Tibial artery (tissue), 4 donors: ENCODE data around the gene GRAP.
"Not testable (repeated sequence)": the region's sequence is repeated elsewhere in the genome, so short reads cannot be mapped to it uniquely, and the experiment has no call there.

Experiments used
- DNase-seq, 2 donors: peaks; one replicate each; pipeline ENCODE4 v3.0.0-alpha.2; 2019
- H3K27ac ChIP-seq, 2 donors: fragments of 200-600 bp; sonication (generic) in 1 of 2; 1 replicate in 1 of 2; 2 replicates in 1 of 2; pipeline ENCODE4 v1.5.1; 2018 to 2019; ENCODE audit warnings: mild to moderate bottlenecking in 1 of 2
- H3K27me3 ChIP-seq, 2 donors: fragments of 200-600 bp; sonication (generic) in 1 of 2; one replicate each; pipeline versions ENCODE4 v1.5.1 to v1.6.0; 2016 to 2019
- H3K36me3 ChIP-seq, 3 donors: fragments of 200-600 bp; sonication (generic) in 2 of 3; one replicate each; pipeline ENCODE4 v1.5.1; 2016 to 2019; ENCODE audit warnings: mild to moderate bottlenecking in 2 of 3
- H3K4me1 ChIP-seq, 4 donors: fragments of 200-600 bp; sonication (generic) in 2 of 4; 1 replicate in 3 of 4; 2 replicates in 1 of 4; pipeline ENCODE4 v1.5.1; 2016 to 2019
- H3K4me3 ChIP-seq, 2 donors: fragments of 200-600 bp; sonication (generic) in 1 of 2; 1 replicate in 1 of 2; 2 replicates in 1 of 2; pipeline ENCODE4 v1.5.1; 2018 to 2019; ENCODE audit warnings: mild to moderate bottlenecking in 2 of 2
- H3K9me3 ChIP-seq, 3 donors: fragments of 200-600 bp; sonication (generic) in 1 of 3; one replicate each; pipeline ENCODE4 v1.5.1; 2016 to 2019
- intact Hi-C: fragments of 100-400 bp; cut with DNase I; formaldehyde crosslinking; loops from one replicate; pipeline ENCODE4 v1.15.0; 2023; ENCODE audit warnings: low total_unique reads
- TF ChIP-seq, protein P1 (sequence below), 2 experiments: fragments of 200-600 bp in 1 of 2; fragments of 450-650 bp in 1 of 2; IDR thresholded peaks; one replicate each; pipeline ENCODE4 v1.5.1; 2017 to 2019; ENCODE audit warnings: antibody characterized with exemption in 2 of 2, mild to moderate bottlenecking in 1 of 2, moderate library complexity in 1 of 2

Gene GRAP

DNA sequence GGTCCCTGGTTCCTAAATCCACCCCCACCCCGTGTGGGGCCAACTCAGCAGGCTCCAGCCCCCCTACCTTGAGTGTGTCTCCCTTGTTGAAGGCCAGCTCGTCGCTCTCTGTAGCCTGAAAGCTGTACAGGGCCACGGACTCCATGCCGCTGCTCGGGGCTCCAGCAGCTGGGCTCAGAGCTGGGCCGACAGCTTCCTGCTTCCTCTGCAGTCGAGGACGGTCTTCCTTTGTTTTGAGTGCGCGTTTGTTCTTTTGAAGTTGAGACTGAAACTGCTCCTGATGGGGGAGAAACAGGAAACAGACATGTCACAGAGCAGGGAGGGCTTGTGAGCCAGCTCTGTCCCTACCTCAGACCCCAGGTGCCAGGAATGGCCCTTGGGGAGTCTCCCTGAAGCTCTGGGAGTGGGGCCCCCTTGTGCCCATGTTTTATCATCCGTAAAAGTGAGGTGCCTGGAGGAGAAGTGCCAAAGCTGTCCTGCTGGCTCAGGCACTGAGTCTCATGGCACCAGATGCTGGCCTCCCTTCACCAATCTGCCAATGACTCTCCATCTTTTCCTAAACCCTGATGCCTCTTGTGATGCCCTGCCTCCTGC is at the start of gene GRAP:
TSS of gene GRAP (minus strand) at position 176 of the 594 bp plus-strand sequence. CDS start at position 145, 31 bp downstream.
- H3K4me3 ChIP-seq, H3K4me1 ChIP-seq, H3K27ac ChIP-seq, H3K36me3 ChIP-seq, intact Hi-C loops, DNase-seq, H3K27me3 ChIP-seq, H3K9me3 ChIP-seq: not testable (repeated sequence)

DNA sequence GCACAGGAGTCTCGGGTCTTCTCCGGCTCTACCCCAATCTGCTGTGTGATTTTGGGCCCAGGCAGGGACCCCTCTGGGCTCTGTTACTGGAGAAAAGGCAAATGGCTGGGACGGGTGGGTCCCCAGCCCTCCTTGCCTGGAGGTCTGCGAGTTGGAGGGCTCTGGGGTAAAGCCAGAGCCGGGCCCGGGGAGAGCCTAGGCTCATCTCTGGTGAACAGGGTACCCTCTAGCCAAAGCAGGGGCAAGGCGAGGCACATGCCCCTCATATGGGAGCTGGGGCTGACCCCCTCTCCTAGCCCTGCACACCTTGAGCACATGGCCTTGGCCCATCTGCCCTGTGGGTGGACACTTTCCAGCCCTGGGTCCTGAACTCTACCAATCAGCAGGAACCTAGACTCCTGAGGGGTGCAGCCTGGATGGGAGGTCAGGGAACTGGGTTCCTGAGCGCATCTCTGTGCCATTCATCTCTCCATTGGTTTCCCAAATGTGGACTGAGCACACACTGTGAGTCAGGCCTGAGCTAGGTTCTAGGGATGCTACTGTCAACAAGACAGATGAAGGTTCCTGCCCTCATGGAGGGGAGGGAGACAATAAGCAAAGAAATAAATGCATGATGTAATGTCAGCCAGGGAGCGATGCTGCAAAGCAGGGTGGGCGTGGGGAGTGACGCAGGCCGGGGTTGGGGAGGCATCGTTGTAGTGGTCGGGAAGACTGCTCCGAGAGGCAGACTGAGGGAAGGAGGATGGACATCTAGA is 47.1 kb upstream of the GRAP start:
- intact Hi-C loops, H3K9me3 ChIP-seq, H3K36me3 ChIP-seq, H3K27me3 ChIP-seq, H3K4me1 ChIP-seq, H3K4me3 ChIP-seq: not testable (repeated sequence)
- DNase-seq: peak in 1 of 2 donors; percentile 20
- H3K27ac ChIP-seq: peak overlapping the region; percentile 59 to 67

DNA sequence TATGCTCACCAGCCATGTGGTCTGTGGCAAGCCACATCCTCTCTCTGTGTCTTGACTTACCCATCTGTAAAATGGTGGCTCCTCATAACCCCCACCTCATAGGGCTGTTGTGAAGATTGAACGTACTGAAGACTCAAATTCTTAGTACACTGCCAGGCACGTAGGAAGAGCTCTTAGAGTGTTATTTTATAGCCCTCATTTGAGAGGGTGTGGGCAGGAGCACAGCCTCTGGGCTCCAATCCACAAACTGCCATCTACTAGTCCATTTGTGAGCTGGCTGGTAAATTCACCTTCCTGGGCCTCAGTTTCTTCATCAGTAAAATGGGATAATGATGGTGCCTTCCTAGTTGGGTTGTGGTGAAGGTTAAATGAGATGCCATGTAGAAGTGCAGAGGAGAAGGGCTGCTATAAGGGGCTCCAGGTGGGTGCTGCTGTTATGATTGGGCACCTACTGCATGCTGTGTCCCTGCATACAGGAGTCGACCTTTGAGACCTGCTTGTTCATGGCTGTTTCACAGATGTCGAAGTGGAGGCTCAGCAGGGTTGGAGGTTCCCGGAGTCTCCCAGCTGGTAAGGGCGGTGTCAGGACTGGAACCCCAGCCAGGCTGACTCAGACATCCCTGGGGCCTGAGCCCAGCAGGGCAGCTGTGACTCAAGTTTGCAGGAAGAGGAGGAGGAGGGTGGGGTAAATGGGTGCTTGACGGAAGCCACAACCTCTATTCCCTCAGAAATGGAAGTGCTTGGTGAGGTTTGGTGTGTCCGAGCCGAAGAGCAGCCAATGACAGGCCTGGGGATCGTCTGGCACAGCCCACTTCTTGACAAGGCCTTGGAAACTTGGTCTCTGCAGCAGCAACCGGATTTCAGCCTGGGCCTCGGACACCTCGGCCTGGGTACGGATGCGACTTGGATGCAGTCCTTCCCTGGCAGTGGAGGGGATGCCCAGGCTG is 46.3 kb upstream of the GRAP start:
- DNase-seq: peak; percentile 73 to 75
- H3K27ac ChIP-seq: peak overlapping the region; percentile 59 to 67

DNA sequence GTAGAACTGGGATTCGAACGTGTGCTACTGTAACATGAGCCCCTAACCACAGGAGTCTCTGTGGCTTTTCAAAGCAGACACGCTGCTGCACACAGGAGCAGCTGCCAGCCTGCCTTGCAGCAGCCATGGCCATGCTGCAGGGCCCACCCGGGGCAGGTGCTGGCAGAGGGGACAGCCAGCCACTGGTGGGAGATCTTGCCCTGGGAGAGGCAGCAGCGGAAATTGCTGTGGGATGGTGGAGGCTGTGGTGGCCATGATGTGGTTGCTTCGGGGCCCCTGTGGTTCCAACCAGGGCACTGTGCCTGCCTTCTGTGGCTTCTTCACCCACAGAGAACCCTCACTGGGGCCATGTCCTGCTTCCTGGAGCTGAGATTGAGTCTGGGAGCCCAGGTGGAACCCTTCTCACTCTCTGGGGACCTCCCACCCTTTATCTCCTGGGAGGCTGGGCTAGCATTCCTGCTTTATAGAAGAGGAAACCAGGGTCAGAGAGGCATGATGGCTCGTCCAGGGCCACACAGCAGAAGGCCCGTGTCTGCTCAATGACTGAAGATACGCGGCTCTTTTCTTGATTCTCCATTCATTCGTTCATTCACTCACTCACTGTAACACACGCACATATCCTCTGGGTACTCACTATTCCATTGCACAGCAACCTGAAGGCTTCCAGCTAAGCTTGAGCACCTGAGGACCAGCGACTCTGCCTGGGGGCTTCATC is 43.5 kb upstream of the GRAP start:
- H3K27ac ChIP-seq, H3K27me3 ChIP-seq, H3K4me1 ChIP-seq, intact Hi-C loops, H3K4me3 ChIP-seq, H3K9me3 ChIP-seq, H3K36me3 ChIP-seq, DNase-seq: not testable (repeated sequence)

More for the DNA sequence above, 46.3 kb upstream of the GRAP start:
- H3K4me1 ChIP-seq, intact Hi-C loops, H3K36me3 ChIP-seq, H3K9me3 ChIP-seq, H3K27me3 ChIP-seq, H3K4me3 ChIP-seq: not testable (repeated sequence)

DNA sequence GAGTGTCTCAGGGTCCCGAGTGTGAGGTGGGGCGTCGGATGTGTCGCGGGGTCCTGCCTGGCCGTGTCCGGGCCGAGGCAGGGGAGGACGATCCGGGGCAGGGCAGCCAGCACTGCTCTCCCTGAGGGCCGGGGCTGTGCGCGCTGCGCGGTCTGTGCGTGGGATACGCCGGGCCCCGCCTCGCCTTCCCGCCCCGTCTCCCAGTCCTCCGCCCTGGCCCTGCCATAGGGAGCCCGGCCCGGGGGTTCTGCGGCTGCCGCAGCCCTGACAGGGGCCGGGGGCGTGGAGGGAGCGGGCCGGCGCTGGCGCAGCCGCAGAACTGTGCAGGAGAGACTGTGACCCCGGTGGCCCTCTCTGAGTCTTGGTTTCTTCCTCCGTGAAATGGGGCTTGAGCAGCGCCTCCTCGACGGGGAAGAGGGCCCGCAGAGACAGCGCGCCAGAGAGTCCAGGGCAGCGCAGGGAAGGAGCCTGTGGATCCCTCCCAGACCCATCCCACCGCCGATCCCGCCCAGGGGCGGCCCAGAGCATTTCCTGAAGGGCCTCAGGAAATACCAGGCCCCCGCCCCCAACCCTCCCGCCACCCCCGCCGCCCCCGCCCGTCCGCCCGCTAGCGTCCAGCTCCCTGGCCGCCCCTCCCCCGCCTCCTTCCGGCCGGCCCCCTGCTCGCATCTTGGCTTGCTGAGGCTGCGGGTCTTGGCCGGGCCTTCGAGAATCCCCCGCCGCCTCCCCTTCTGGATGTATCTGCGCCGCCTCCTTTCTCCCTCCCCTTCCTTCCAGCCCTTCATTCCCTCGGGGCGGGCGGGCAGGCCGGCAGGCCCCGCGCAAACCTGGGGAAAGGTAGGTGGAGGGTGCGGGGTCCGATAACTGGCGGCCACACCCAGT is 42.3 kb upstream of the GRAP start:
- H3K36me3 ChIP-seq, H3K4me1 ChIP-seq, H3K9me3 ChIP-seq, H3K27me3 ChIP-seq, intact Hi-C loops: not testable (repeated sequence)
- DNase-seq: peak; percentile 19 to 59
- H3K4me3 ChIP-seq: peak overlapping the region; percentile 39 to 52
- H3K27ac ChIP-seq: peak overlapping the region; percentile 70 to 82

DNA sequence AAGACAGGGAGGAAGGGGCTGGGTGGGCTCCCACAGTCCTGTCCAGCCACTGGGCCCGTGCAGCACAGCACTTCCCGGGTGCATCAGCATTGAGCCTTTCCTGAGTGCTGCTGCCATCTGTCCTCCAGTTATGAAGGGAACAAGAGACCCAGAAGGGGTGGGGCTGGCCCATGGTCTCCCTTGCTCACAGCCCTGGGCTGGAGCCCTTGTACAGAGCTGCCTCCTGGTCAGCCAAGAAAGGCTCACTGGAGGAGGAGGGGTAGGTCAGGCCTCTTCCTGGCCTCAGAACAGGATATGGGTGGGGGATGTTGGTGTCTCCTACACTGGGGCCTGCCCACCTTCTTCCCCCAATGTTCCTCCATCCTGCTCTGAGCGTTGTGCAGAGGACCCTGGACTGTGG is 30.6 kb upstream of the GRAP start:
- H3K4me3 ChIP-seq, H3K36me3 ChIP-seq, DNase-seq, H3K27ac ChIP-seq, intact Hi-C loops, H3K27me3 ChIP-seq, H3K4me1 ChIP-seq, H3K9me3 ChIP-seq: not testable (repeated sequence)

DNA sequence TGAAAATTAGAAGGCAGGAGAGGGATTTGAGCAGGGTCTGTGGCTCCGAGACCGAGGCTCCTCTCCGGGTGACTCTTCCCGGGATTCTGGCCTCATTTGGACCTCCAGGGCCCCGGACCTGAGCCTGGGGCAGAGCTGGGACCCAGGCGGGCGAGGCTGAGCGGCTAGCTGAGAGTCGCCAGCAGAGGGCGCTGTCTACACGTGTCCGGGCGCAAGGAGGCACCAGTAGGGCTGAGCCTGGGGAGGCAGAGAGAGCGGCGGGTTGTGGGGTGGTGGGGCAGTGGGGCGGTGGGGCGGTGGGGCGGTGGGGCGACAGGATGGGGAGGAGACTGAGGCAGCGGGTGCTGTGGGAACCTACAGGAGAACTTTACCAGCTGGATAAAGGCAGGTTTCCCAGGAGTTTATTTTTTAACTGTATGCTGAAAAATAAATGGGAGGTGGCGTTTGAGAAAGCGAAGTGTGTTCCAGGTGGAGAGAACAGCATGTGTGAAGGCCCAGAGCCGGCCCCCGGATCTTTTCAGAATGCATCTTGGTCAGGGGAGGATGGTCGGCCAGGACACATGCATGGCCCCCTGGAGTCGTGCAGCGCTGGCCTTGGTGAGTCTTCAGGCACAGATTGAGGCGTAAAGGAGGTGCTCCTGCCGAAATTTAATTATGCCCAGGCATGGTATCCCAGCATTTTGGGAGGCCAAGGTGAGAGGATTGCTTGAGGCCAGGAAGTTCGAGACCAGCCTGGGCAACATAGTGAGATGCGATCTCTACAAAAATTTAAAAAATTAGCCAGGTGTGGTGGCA is 29.8 kb upstream of the GRAP start:
- intact Hi-C loops, H3K27ac ChIP-seq: not testable (repeated sequence)
- TF ChIP-seq, protein P1, sequence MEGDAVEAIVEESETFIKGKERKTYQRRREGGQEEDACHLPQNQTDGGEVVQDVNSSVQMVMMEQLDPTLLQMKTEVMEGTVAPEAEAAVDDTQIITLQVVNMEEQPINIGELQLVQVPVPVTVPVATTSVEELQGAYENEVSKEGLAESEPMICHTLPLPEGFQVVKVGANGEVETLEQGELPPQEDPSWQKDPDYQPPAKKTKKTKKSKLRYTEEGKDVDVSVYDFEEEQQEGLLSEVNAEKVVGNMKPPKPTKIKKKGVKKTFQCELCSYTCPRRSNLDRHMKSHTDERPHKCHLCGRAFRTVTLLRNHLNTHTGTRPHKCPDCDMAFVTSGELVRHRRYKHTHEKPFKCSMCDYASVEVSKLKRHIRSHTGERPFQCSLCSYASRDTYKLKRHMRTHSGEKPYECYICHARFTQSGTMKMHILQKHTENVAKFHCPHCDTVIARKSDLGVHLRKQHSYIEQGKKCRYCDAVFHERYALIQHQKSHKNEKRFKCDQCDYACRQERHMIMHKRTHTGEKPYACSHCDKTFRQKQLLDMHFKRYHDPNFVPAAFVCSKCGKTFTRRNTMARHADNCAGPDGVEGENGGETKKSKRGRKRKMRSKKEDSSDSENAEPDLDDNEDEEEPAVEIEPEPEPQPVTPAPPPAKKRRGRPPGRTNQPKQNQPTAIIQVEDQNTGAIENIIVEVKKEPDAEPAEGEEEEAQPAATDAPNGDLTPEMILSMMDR (IDR thresholded peaks at IDR 0.05): peak in 1 of 2 experiments; percentile 15

DNA sequence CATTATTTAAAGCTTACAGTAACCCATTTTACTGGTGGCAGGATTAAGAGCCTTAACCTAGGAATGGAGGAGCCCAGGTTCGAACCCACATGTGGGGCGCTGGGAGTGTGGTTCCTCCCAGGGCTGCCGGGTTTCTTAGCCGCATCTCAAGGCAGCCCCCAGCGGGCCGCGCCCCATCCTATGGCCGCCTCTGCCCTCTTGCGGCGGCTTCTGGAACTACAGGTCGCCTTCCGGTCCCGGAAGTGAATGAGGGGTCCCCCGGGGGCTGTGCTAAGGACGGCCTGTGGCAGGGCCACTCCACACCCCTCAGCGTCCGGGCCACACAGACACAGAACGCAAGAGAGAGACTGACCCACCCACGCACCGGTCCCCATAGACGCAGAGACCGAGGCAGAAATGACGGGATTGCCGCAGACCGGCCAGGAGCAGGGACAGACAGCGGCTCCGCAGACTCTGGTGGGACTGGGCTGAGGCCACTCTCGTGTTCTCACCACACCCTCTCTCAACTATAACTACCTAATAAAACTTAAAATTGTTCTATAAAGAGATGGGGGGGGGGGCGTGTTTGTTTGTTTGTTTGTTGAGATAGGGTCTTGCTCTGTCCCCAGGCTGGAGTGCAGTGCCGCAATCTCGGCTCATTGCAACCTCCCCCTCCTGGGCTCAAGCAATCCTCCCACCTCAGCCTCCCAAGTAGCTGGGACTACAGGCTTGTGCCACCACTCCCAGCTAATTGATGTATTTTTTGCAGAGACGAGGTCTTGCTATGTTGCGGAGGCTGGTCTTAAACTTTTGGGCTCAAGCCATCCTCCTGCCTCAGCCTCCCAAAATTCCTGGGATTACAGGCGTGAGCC is 23.8 kb upstream of the GRAP start:
- DNase-seq, intact Hi-C loops, H3K4me1 ChIP-seq, H3K27me3 ChIP-seq, H3K4me3 ChIP-seq, H3K27ac ChIP-seq, H3K9me3 ChIP-seq, H3K36me3 ChIP-seq: not testable (repeated sequence)

More for the DNA sequence above, 29.8 kb upstream of the GRAP start:
- not testable (repeated sequence) for H3K27me3 ChIP-seq, H3K36me3 ChIP-seq, H3K4me1 ChIP-seq, H3K4me3 ChIP-seq, H3K9me3 ChIP-seq
- DNase-seq: peak; percentile 39 to 50

DNA sequence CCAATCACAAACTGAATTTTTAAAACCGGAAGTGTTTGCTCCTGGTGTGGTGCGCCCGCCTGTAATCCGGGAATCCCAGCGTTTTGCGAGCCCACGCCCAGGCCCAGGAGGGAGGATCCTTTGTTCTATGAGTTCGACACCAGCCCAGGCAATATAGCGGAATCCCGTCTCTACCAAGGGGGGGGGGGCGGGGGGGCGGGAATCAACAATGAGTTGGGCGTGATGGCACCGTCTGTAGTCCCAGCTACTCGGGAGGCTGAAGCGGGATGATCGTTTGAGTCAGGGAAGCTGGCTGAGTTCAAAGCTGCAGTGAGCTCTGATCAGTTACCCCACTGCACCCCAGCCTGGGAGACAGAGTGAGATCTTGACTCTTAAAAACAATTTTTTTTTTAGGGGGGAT is 17.6 kb upstream of the GRAP start:
- H3K27me3 ChIP-seq, intact Hi-C loops, H3K4me3 ChIP-seq, DNase-seq, H3K36me3 ChIP-seq, H3K27ac ChIP-seq, H3K4me1 ChIP-seq, H3K9me3 ChIP-seq: not testable (repeated sequence)

DNA sequence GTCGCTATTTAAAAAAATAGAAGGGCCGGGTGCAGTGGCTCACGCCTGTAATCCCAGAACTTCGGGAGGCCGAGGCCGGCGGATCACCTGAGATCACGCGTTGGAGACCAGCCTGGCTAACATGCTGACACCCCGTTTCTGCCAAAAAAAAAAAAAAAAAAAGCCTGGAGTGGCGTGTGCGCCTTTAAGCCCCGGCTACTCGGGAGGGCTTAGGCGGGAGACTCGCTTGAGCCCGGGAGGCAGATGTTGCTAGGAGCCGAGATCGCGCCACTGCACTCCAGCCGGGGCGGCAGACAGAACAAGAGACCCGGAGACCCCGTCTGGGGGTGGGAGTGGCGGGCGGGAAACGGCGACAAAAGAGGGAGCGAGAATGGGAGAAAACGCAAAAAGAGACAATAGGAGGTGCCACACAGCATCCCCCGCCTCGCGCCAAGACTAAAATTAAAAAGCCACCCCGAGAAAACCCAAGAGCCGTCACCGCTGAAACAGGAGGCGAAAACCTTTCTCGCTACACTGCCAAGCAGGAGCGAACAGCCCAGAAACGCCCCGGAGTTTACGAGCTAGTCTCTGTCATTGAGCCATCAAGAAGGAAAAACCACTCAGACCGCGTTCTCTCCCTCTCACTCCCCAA is 16.7 kb upstream of the GRAP start:
- H3K27me3 ChIP-seq, intact Hi-C loops, H3K4me1 ChIP-seq, H3K36me3 ChIP-seq, H3K9me3 ChIP-seq: not testable (repeated sequence)
- peak; percentile 77 to 86 for DNase-seq
- Histone ChIP-seq H3K27ac (peak overlapping the region; percentile 64 to 83), H3K4me3 (peak overlapping the region; percentile 22 to 48)
